DLD1 (cell line): ENCODE results near the gene TMEM82.

Experiments
- in situ Hi-C: cut with HindIII; loops from 2 replicates; pipeline ENCODE4 v1.10.0; 2017; ENCODE audit warnings: low sequenced_read_pairs

The TMEM82 gene

DNA sequence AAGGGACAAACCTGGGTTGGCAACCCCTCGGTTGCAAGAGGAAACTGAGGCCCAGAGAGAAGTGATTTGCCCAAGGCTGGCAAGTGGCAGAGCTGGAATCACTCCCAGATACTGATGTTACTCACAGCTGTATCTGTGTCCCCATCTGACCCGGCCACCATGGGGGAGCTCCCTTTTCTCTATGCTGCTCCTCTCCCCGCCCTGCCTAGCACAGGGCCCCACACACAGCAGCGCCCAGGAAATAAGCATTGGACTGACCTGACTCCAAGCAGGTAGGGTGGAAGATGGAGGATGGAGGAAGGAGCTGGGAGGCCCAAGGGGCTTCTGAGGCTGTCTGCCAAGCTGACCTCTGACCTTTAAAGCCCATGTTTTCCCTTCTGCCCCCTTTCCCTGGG lies 13.3 kb downstream of the TMEM82 start:
- in situ Hi-C loops, result no loop called here

DNA sequence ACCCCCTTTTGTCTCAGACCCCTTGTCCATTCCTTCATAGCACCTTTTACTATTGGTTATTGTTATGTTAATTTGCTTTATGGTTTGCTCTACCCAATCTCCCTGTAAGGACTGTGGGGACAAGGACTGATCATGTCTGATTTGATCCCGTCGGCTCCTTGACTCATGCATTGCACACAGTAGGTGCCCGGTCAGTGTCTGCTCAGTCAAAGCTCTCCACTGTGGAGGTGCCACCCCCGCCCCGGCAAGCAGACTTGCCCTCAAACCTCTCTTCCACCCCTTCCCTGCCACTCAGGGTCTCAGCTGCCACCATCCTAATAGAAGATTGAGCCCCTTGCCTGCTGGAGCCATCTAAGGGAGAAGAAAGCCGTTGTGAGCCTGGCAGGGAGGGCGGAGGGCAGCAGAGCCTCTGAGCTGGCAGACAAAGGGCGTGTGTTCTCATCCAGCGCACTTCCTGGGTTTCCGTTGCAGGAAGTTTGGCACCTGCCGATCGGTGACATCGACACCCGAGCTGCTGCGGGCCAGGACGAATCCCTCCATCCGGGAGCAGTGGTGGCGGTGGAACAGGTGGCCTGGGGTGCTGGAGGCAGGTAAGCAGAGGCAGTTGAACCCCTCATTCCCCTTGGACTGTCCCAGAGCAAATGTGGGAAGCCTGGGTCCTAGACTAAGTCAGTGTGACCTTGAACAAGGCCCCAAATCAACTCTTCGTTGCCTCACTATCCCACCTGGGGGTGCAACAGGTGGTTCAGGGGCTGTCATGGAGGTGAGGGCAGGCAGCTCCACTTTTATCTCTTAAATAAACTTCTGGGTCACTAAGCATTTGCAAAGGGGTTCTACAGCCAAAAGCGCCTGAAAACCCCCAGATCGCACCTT lies 14.1 kb downstream of the TMEM82 start:
- in situ Hi-C loops, result no loop called here

DNA sequence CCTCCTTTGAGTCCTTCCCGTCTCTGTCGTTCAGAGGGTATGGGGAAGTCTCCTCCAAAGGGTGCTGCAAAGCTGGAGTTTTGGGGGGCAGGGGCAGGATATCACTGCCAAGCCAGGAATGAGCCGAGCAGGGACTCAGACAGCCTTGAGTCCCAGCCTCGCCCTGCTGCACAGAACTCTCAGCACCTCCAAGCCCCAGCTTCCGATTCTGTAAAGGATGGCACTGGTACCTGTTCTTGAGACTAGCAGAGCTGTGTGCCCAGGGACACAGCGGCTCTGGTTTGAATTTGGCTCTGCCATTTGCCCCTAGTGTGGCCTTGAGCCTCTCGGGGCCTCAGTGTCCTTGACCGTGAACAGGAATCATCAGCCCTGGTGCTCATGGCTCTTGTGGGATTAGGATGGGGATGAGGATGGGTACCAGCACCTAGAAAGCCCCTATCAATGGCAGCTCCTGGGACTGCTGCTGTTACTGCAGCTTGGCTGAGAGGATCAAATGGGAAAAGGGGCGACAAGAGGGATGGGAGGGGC lies 14.8 kb downstream of the TMEM82 start:
- in situ Hi-C loops, result no loop called here

DNA sequence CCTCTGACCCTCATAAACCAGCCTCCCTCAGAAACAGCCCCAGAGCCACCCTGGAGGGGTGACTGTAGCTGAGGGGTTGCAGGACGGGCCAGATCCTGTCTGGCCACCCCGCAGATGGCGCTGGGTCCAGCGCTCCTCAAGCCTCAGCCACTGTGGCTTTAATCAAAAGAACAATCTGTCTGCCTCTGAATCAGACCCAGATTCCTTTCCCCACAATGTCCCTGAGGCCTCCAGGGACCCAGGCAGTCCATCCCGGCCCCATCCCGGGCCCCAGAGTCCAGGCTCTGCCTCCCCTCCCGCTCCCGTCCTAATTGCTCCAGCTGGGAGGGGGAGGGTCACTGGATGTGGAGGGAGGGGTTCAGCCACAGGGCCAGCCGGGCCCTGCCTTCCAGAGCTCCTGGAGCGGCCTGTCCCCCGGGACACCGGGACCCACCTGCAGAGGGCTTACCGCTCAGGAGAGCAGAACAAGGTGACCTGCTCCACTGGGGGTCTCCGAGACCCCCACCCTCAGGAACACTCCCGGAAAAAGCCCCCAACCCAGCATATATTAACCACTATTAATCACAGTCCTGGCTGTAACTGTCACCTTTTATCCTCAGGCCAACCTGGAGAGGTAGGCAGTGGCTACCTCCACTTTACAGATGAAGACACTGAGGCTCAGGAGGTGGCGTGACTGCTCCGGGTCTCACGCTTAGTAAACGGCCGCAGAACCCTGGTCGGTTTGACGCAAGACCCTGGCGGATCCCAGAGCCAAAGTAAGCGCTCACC lies 15.5 kb downstream of the TMEM82 start:
- in situ Hi-C loops, result no loop called here

DNA sequence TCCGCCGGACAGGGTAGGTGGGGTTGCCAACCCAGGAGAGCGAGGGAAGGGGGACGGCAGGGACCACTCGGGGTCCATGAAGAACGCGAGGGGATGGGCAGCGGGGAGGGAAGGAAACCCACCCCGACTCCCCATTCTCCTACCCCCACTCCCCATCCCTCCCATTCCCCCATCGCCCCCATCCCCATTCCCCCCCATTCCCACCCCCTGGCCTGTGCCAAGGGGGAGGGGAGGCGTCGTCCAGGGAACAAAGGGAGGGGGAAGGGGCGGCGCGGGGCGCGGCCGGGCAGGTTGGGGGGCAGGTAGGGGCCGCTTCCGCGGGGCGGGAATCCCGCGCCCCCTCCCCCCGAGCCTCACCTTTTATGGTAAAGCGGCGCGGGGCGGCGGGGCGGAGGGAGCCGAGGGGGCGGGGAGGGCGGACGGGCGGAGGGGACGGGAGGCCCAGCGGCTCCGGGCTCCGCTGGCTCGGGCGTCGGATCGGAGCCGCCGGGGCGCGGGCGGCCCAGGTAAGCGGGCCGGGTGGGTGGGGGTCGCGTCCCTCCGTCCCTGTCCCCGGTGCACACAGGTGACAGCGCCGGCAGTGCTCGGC lies 16.1 kb downstream of the TMEM82 start, which contains the start of gene FBLIM1:
TSS of gene FBLIM1 (plus strand) at position 453 of the 589 bp plus-strand sequence. CDS start 6,189 bp downstream, outside the sequence.
- in situ Hi-C loops, result no loop called here

DNA sequence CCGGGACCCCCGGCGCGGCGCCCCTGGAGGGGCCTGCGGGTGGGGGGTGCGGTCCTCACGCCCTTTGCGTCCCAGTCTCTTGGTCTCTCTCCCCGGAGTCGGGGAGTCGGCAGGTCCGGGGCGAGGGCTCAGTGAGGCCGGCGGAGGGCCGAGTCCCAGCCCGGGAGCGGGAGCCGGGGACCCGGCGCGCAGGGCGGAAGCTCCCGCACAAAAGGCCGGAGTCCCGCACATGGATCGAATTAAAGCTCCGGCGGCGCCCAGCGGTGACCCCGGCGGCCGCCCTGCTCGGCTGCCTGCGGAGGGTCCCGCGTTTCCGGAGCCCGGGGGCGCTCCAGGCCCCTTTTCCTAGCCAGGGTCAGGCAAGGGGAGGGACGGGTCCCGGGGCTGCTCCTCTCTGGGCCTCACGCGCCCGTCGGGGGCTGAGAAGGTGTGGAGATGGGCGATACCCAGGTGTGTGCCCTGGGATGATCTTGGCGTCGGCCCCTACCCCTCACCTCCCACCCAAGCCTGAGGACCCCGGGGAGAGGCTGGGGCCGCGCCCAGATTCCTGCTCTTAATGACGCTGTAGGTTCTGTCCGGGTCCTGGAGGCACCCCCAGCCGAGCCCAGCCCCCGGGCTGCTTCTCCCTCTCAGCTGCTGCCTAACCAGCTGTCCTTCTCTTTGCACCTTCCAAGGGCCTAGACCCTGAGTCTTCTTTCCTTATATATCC lies 16.8 kb downstream of the TMEM82 start:
- in situ Hi-C loops, result no loop called here

DNA sequence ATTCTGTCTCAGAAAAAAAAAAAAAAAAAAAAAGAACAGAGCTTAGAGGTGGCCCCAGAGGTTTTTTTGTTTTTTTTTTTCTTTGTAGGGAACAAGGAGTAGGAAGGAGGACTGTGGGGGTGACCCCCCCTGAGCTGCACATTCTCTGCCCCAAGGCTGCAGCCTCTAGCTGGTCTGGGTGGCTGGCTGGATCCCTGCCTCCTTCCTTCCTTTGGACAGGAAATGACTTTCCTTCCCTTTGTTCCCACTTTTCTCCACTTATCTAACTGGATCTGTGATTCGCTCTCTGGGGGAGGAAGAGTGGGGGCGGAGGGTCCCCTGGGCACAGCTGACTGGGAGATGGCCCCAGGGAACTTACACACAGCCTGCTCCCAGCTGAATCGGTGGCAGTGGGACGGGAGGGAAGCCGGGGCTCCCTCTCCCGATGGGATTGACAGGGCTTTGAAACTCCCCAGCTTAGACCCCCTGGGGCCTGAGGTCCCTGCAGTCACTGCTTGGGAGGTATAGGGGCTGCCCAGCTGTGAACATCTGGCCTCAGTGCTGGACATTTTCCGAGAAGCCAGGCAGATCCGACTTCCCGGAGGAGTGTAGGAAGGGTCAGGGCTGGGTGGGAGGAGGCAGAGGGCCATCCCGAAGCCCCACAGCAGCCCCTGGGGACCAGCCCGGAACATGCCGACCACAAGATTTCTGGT lies 18.4 kb downstream of the TMEM82 start:
- in situ Hi-C loops, result no loop called here

DNA sequence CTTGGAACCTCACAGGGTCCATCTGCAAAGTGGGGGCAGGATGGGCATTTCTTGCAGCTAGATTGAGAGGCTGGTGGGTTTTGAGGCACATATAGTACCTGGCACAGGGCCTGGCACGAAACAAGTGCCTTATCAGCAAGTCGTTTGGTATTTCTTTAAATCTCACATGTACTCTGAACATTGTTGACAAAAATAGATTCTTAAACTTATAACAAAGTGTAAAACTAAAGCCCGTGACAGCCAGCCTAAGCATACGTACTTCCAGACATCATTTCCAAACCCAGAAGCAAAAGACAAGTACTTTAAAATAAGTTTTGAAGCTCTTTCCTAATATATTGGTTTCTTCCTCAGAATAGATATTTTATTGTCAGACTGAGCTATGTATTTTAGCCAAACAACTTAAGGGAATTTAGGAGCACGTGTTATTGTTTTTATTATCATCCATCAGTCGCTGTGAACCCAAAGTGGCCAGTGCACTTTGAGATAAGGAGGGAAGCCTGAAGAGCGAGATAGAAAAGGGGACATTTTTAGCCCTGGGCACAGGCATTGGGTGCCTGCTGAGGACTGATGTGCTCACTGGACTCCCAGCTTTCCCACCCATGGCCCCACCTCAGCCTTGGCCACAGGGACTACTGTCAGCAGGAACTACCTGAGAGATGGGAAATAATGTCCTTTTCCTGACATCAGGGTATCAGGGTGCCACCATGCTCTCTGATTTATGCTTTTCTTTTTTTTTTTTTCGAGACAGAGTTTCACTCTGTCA lies 19.2 kb downstream of the TMEM82 start:
- in situ Hi-C loops, result no loop called here

DNA sequence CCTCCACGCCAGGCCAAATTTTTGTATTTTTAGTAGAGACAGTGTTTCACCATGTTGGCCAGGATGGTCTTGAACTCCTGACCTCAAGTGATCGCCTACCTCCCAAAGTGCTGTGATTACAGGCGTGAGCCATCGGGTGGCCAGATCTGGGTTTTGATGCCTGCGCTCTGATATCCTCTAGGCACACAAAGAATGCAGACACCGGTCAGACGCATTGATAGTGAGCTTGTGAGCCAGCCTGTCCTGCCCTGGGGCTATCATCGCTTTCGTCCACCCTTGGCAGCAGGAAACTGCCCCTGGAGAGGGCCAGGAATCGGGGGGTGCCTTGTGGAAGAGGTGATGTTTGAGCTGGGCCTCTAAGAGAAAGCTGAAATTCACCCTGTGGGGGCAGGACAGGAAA lies 20.2 kb downstream of the TMEM82 start:
- in situ Hi-C loops, result no loop called here

DNA sequence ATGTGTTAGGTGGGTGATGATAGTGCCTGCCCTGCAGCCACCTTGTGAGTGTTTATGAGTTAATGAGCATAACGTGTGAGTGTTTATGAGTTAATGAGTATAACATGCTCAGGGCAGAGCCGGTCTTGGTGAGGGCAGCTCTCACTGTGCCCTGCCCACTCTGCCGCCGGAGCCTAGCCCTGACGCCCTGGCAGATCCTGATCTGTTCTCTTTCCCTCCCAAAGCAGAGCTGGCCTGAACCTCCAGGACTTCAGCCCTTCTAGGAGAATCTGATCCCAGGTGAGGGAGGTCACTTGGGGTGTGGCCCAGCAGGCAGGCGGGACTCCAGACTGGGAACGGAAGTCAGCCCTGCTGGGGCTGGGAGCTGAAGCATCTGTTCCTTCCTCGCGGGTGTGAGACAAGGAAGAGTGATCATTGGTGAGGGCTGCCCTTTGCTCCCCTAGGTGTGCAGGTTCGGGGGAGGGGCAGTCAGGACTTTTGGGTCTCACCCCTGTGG lies 22.0 kb downstream of the TMEM82 start:
- in situ Hi-C loops, result no loop called here

DNA sequence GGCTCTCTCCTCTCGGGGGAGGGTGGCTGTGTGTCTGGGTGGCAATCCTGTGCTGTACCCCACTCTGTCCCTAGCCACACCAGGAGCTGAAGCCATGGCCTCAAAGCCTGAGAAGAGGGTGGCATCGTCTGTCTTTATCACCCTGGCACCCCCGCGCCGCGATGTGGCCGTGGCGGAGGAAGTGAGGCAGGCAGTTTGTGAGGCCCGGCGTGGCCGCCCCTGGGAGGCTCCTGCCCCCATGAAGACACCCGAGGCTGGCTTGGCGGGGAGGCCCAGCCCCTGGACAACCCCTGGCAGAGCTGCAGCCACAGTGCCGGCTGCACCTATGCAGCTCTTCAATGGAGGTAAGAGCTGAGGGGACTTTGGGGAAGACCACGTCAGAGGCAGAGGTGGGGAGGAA lies 22.6 kb downstream of the TMEM82 start:
- in situ Hi-C loops, result no loop called here

DNA sequence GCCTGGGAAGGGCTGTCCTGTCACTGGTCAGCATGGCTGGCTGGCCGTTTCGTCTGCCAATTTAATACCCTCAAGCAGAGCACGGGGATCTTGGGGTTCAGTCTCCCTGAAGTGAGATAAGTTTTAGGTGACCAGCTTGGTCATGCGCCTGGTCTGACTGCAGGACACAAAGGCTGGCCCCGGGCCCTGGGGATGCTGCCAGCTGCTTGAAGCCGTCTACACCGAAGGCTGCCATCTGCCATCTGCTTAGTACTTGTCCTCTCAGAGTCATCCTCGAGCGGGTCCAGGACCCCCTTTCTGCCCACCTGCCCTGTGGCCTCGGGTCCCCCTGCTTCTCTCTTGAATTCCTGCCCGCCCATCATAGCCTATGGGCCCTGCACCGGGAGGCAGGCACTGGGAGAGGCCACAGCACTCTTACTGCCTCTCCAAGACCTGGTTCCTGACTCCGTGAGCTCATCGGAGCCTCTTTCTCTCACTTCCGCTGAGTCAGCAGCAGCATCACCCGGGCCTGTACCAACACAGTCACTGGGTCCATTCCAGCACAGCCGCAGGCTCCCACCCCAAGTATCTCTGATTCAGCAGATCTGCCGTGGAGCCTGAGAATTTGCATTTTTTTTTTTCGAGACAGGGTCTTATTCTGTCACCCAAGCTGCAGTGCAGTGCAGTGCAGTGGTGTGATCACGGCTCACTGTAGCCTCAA lies 23.3 kb downstream of the TMEM82 start:
- in situ Hi-C loops, result no loop called here

DNA sequence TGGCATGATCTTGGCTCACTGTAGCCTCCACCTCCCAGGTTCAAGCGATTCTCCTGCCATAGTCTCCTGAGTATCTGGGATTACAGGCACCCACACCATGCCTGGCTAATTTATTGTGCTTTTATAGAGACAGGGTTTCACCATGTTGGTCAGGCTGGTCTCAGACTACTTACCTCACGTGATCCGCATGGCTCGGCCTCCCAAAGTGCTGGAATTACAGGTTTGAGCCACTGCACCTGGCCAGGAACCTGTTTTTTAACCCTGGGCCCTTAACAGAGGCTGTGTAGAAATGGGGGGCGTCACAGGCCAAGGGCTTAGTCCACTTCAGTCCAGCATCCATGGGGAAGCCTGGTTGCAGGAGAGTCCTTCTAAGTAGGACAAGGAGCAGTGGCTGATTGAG lies 25.6 kb downstream of the TMEM82 start:
- in situ Hi-C loops, result no loop called here

DNA sequence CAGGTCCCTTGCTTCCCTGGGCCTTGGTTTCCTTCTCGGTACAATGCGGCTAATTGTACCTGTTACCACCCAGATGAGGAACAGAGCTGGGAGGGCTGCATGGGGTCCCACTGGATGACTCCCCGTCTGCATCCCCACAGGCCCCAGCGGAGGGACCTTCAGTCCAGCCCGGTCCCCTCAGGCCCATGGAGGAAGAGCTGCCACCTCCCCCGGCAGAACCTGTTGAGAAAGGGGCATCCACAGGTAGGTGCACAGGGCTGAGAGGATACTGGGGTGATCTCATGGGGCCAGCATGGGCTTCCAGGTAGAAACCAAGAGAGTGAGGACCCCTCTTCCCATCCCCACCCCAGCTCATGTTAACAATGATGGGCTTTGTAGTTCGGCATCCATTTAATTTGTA lies 26.1 kb downstream of the TMEM82 start:
- in situ Hi-C loops, result no loop called here

DNA sequence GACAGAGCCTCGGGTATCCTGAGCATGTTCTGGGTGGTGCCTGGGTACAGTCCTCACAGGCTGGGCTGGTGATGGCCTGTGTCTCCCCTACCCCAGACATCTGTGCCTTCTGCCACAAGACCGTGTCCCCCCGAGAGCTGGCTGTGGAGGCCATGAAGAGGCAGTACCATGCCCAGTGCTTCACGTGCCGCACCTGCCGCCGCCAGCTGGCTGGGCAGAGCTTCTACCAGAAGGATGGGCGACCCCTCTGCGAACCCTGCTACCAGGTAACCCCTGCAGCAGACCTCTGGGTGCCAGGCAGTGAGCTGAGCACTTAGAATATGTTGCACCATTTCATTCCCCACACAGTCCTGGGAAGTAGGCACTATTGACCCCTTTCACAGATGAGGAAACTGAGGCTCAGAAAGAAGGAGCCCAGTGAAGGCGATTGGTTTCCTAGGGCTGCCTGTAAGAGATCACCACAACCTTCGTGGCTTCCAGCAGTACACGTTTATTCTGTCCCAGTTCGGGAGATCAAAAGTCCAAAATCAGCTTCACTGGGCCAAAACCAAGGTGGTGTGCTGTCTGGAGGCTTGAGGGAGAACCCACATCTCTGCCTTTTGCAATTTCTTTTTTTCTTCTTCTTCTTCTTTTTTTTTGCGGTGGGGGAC lies 28.1 kb downstream of the TMEM82 start:
- in situ Hi-C loops, result no loop called here

DNA sequence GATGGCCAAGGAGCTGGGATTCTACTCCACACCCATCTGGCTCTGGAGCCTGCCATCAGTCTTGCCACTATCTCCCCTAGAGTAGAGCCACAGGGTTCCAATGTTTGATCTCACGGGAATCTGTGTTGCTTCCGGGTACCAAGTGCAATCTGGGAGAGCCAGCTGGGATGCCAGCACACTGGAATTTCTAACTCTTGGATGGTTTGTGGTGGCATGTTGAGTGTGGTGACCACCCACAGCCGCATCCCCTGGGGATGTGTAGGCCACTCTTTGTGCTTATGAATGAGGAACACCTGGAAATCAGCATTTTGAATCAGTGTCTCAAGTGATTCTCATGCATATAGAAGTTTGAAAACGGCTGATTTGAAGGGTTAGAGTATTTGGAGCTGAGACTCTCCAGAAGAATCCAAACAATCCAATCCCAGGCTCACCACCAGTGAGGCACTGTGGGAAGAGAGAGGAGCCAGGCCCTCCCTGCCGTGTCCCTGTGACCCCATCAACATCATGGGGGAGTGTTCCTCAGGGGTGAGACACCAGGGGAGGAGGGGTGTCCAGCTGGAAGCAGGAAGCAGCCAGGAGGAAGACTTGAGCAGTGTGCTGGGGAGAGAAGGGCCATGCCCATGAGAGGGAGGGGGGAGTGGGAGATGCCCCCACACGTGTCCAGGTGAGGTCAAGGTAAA lies 29.7 kb downstream of the TMEM82 start:
- in situ Hi-C loops, result no loop called here

DNA sequence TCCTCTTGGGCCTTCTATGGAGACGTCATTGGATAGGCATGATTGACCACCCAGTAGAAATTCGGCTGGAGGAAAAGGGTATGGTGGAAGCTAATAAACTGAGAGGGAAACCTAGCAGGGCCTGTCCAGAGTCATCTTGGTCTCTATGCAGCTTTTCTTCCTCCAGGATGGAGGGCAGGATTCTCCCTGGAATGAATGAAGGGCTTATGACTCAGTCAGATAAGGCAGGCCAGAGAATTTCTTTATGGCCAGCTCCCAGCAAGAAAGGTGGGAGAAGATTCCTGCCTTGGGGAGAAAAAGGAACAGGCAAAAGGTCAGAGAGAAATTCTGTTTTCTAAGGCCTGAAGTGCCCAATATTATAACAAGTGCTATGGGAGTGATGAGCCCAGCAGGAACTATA lies 33.4 kb downstream of the TMEM82 start:
- in situ Hi-C loops, result no loop called here
